Endothelial cell of umbilical vein (primary cell): Measurements from ENCODE around the gene CNGB1. TPM values are rescaled to one million over a fixed set of nuclear protein-coding genes. Genes with fewer than 3 reads are reported as not detected.

Source experiments
- BruUV-seq: library from RNA; stranded (reverse); fragments of 400-500 nt; replicated peaks from 2 replicates; lab custom pipeline; 2021; lab: Mats Ljungman, UMichigan
- CTCF ChIA-PET: fragments of 300-600, 350-600 bp; sonication (Branson Sonifier 250); formaldehyde crosslinking; loops from one replicate; lab custom pipeline; 2021; ENCODE audit warnings: antibody characterized with exemption, inconsistent platforms; lab: Charles Lee
- POLR2A ChIA-PET: fragments of 300-600, 350-600 bp; sonication (Branson Sonifier 250); formaldehyde crosslinking; loops from one replicate; lab custom pipeline; 2021; ENCODE audit warnings: antibody characterized with exemption, inconsistent platforms; lab: Charles Lee
- DNase-seq: peaks from one replicate; pipeline ENCODE4 v3.0.0-alpha.2; 2011; ENCODE audit warnings: low read depth, low spot score
- FAIRE-seq: peaks from 2 replicates; lab custom pipeline; 2011; peaks lifted over from hg19 to GRCh38; lab: Jason Lieb, UNC
- H2AFZ ChIP-seq: 2 replicates; pipeline ENCODE4 v1.6.0; 2012; ENCODE audit warnings: low read depth, low read length, control low read depth, inconsistent platforms
- H3K27ac ChIP-seq: 2 replicates; pipeline ENCODE4 v1.5.1; 2011; ENCODE audit warnings: low read depth, mild to moderate bottlenecking, control low read depth, low read length, moderate library complexity; ENCODE audit not compliant: insufficient read depth
- H3K27me3 ChIP-seq, 2 experiments: 2 replicates each; pipeline versions ENCODE4 v1.6.0 to v1.6.1; 2011; ENCODE audit warnings: low read length in 2 of 2, mixed read lengths in 1 of 2; ENCODE audit not compliant: control insufficient read depth in 2 of 2, insufficient read depth in 2 of 2
- H3K36me3 ChIP-seq, 2 experiments: 2 replicates in 1 of 2; 3 replicates in 1 of 2; pipeline ENCODE4 v1.5.1; 2011; ENCODE audit warnings: low read length in 2 of 2, mild to moderate bottlenecking in 1 of 2, moderate library complexity in 1 of 2; ENCODE audit not compliant: control insufficient read depth in 2 of 2, insufficient read depth in 2 of 2; ENCODE audit errors: extremely low read depth in 1 of 2
- H3K4me1 ChIP-seq: 3 replicates; pipeline ENCODE4 v1.5.1; 2011; ENCODE audit warnings: mild to moderate bottlenecking, low read length; ENCODE audit not compliant: control insufficient read depth, insufficient read depth; ENCODE audit errors: extremely low read depth
- H3K4me2 ChIP-seq: 2 replicates; pipeline ENCODE4 v1.6.1; 2011; ENCODE audit warnings: low read length, control low read depth, mixed read lengths; ENCODE audit not compliant: insufficient read depth
- H3K4me3 ChIP-seq, 3 experiments: fragments of 200-600 bp in 1 of 3; sonication (generic), shearing (Covaris generic) in 1 of 3; replicated peaks in 1 of 3; 2 replicates each; pipeline ENCODE4 v1.5.1; 2011 to 2016; ENCODE audit warnings: control low read depth in 3 of 3, low read length in 3 of 3, mild to moderate bottlenecking in 2 of 3, inconsistent platforms in 1 of 3, low read depth in 1 of 3, moderate library complexity in 1 of 3; ENCODE audit not compliant: insufficient read depth in 1 of 3
- H3K79me2 ChIP-seq: 2 replicates; pipeline ENCODE4 v1.6.0; 2012; ENCODE audit warnings: low read length, inconsistent platforms; ENCODE audit not compliant: control insufficient read depth, insufficient read depth
- H3K9ac ChIP-seq: replicated peaks from 2 replicates; pipeline ENCODE3; 2011; ENCODE audit warnings: low read length, control low read depth; ENCODE audit not compliant: insufficient read depth; ENCODE audit errors: extremely low read depth
- H3K9me1 ChIP-seq: replicated peaks from 3 replicates; pipeline ENCODE4 v1.6.0; 2011; ENCODE audit warnings: mild to moderate bottlenecking, low read length; ENCODE audit not compliant: control insufficient read depth, insufficient read depth; ENCODE audit errors: extremely low read depth
- H3K9me3 ChIP-seq: replicated peaks from 2 replicates; pipeline ENCODE4 v1.5.1; 2012; ENCODE audit warnings: low read length, inconsistent platforms; ENCODE audit not compliant: control insufficient read depth, insufficient read depth
- H4K20me1 ChIP-seq: replicated peaks from 2 replicates; pipeline ENCODE3; 2011; ENCODE audit warnings: mild to moderate bottlenecking, low read length; ENCODE audit not compliant: control insufficient read depth, insufficient read depth; ENCODE audit errors: extremely low read depth
- EZH2 ChIP-seq: IDR thresholded peaks from 2 replicates; pipeline ENCODE4 v1.6.1; 2012; ENCODE audit warnings: borderline replicate concordance, low read depth, mild to moderate bottlenecking, moderate library complexity, low read length, inconsistent platforms; ENCODE audit not compliant: severe bottlenecking
- FOS ChIP-seq: IDR thresholded peaks from 2 replicates; pipeline ENCODE4 v1.6.1; 2011; ENCODE audit warnings: mild to moderate bottlenecking, low read length, moderate library complexity, borderline replicate concordance; ENCODE audit not compliant: insufficient read depth
- GATA2 ChIP-seq: IDR thresholded peaks from 2 replicates; pipeline ENCODE4 v1.7.0; 2011; ENCODE audit warnings: low read depth, mild to moderate bottlenecking, moderate library complexity, mixed read lengths, low read length; ENCODE audit not compliant: insufficient read length, insufficient read depth
- JUN ChIP-seq: IDR thresholded peaks from 2 replicates; pipeline ENCODE4 v1.6.1; 2011; ENCODE audit warnings: borderline replicate concordance, low read depth; ENCODE audit not compliant: insufficient read length, insufficient read depth
- MYC ChIP-seq: IDR thresholded peaks from one replicate; pipeline ENCODE4 v1.6.1; 2011; ENCODE audit warnings: mild to moderate bottlenecking, low read depth, low read length
- POLR2A ChIP-seq: IDR thresholded peaks from 2 replicates; pipeline ENCODE4 v1.6.1; 2012; ENCODE audit warnings: low read depth, mild to moderate bottlenecking, control low read depth, low read length
- POLR2AphosphoS5 ChIP-seq: IDR thresholded peaks from 2 replicates; pipeline ENCODE4 v1.6.1; 2012; ENCODE audit warnings: low read depth, mild to moderate bottlenecking, control low read depth, low read length, moderate library complexity; ENCODE audit not compliant: insufficient read depth
- dilution Hi-C: fragments of 300-500 bp; cut with MboI; formaldehyde crosslinking; loops from one replicate; pipeline ENCODE4 v1.15.0; 2019; ENCODE audit warnings: low sequenced_read_pairs; ENCODE audit not compliant: extremely low pct_ligation_motif_present
- intact Hi-C: fragments of 100-400 bp; cut with micrococcal nuclease; formaldehyde crosslinking; loops from one replicate; pipeline ENCODE4 v1.10.0; 2022
- polyA plus RNA-seq, 4 experiments: library from polyadenylated mRNA; depleted of rRNA in 3 of 4; stranded (reverse) in 3 of 4; unstranded in 1 of 4; fragments of >200 nt; gene quantifications; 2 replicates each; pipeline versions ENCODE4 v1.2.1 to v1.2.3, GENCODE V29; 2011 to 2012; ENCODE audit warnings: missing spikeins in 1 of 4
- total RNA-seq: library from RNA; stranded (reverse); gene quantifications from 2 replicates; pipeline ENCODE4 v1.2.3, GENCODE V29; 2021
- TF ChIP-seq, protein P1 (sequence below): IDR thresholded peaks from 2 replicates; pipeline ENCODE4 v1.6.1; 2011; ENCODE audit not compliant: insufficient read depth, insufficient read length
- TF ChIP-seq, protein P2 (sequence below), 2 donors: IDR thresholded peaks; 1 replicate in 1 of 2; 2 replicates in 1 of 2; pipeline ENCODE4 v1.5.1; 2011; ENCODE audit warnings: low read length in 2 of 2, mild to moderate bottlenecking in 2 of 2, moderate library complexity in 2 of 2, control low read depth in 1 of 2, inconsistent platforms in 1 of 2, low read depth in 1 of 2; ENCODE audit not compliant: insufficient read depth in 1 of 2; ENCODE audit errors: extremely low read depth in 1 of 2

Gene CNGB1
- total and polyA plus RNA-seq, 2 donors (not counting 3 experiments of a cell fraction or from before 2014, with no cell fraction given), result not detected

DNA sequence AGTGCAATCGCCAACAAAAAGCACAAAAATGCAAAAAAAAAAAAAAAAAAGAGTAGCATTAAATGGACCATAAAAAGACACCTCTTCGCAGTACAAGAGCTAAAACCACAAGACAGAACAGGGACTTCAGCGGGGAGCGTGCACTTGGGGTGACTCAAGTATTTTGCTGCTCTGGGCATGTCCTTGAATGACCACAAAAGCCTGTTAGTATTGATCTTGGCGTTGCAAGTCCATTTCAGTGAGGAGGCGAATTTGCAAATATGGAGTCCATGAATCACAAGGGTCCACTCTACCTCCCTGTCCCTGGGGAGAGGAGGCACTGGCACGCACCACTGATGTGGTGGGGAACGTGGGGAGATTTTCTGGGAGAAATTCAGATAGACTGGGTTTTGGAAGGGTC, 78.9 kb downstream of the CNGB1 start:
- H3K36me3 ChIP-seq, result no peaks in the 10 kb centered on the region
- no peak overlapping the region for H3K4me3 ChIP-seq
- ChIA-PET CTCF (interaction anchor here (1.1 to 1.2 kb wide), 2 partner anchors 169 to 315 kb away, joined by 3 read pairs; no protein-coding TSS in a partner anchor), POLR2A (interaction anchor here (0.6 kb wide), 1 partner anchor 290 kb away, joined by 6 read pairs; no protein-coding TSS in a partner anchor)
- H3K4me1 ChIP-seq, result peaks cover 20% of the 10 kb centered on the region
- dilution Hi-C loops (no loop called here), intact Hi-C loops (loop anchor here (5.0 to 10.0 kb wide), 2 partner anchors 90 to 743 kb away; partner anchors contain the start of gene KIFC3)
- H3K79me2 ChIP-seq, result no peaks in the 10 kb centered on the region
- no peak overlapping the region for H3K9ac ChIP-seq
- no peak overlapping the region for H2AFZ ChIP-seq
- no peak for FAIRE-seq
- no peaks in the 10 kb centered on the region for H3K9me3 ChIP-seq
- TF ChIP-seq FOS (no peak), GATA2 (no peak), MYC (no peak), POLR2A (no peak), POLR2AphosphoS5 (no peak), JUN (no peak), EZH2 (no peak)
- TF ChIP-seq, protein P1, sequence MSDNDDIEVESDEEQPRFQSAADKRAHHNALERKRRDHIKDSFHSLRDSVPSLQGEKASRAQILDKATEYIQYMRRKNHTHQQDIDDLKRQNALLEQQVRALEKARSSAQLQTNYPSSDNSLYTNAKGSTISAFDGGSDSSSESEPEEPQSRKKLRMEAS, result no peak
- TF ChIP-seq, protein P2, sequence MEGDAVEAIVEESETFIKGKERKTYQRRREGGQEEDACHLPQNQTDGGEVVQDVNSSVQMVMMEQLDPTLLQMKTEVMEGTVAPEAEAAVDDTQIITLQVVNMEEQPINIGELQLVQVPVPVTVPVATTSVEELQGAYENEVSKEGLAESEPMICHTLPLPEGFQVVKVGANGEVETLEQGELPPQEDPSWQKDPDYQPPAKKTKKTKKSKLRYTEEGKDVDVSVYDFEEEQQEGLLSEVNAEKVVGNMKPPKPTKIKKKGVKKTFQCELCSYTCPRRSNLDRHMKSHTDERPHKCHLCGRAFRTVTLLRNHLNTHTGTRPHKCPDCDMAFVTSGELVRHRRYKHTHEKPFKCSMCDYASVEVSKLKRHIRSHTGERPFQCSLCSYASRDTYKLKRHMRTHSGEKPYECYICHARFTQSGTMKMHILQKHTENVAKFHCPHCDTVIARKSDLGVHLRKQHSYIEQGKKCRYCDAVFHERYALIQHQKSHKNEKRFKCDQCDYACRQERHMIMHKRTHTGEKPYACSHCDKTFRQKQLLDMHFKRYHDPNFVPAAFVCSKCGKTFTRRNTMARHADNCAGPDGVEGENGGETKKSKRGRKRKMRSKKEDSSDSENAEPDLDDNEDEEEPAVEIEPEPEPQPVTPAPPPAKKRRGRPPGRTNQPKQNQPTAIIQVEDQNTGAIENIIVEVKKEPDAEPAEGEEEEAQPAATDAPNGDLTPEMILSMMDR (IDR thresholded peaks at IDR 0.05; ENCODE audit: extremely low read depth in 1 of 2, insufficient read depth in 1 of 2, low read depth in 1 of 2, low read length in 2 of 2), result no peak
- H3K27me3 ChIP-seq, result peaks cover 0 to 4% of the 10 kb centered on the region in 2 experiments
- no TSS peak for BruUV-seq
- H3K9me1 ChIP-seq, result no peaks in the 10 kb centered on the region
- H3K27ac ChIP-seq, result no peak overlapping the region
- H4K20me1 ChIP-seq, result no peaks in the 10 kb centered on the region
- H3K4me2 ChIP-seq, result no peak overlapping the region
- DNase-seq, result no peak
